Chondrocyte (in vitro differentiated cells): ENCODE data around the gene PSME3. TPM values are rescaled to one million over a fixed set of nuclear protein-coding genes. Genes with fewer than 3 reads are reported as not detected.

ENCODE experiments used
- DNase-seq: peaks from one replicate; pipeline ENCODE4 v3.0.0; 2021; ENCODE audit warnings: mixed read lengths, low spot score
- H3K27ac Mint-ChIP-seq: one replicate; pipeline ENCODE4 v1.8.0; 2021; ENCODE audit warnings: mild to moderate bottlenecking, moderate library complexity, mixed read lengths; ENCODE audit not compliant: unreplicated experiment
- H3K27me3 Mint-ChIP-seq: 2 replicates; pipeline ENCODE4 v1.8.0; 2021; ENCODE audit warnings: low read depth, mixed read lengths
- H3K36me3 Mint-ChIP-seq: 2 replicates; pipeline ENCODE4 v1.8.0; 2021; ENCODE audit warnings: low read depth, mixed read lengths
- H3K4me1 Mint-ChIP-seq: 2 replicates; pipeline ENCODE4 v1.8.0; 2021; ENCODE audit warnings: low read depth, mild to moderate bottlenecking, mixed read lengths
- H3K4me3 Mint-ChIP-seq: one replicate; pipeline ENCODE4 v1.8.0; 2021; ENCODE audit warnings: mild to moderate bottlenecking, moderate library complexity, mixed read lengths; ENCODE audit not compliant: unreplicated experiment
- H3K9me3 Mint-ChIP-seq: 2 replicates; pipeline ENCODE4 v1.8.0; 2021; ENCODE audit warnings: low read depth, mixed read lengths
- total RNA-seq: library from RNA; stranded (reverse); gene quantifications from 3 replicates; pipeline ENCODE4 v1.2.1, GENCODE V29; 2021
- TF ChIP-seq, protein P1 (sequence below): fragments of 200-600 bp; sonication (generic); IDR thresholded peaks from 2 replicates; pipeline ENCODE4 v1.5.0; 2021; ENCODE audit warnings: antibody characterized with exemption, mild to moderate bottlenecking, moderate library complexity

Gene PSME3
- total RNA-seq, 1 donor from 2014 or later = 111 TPM

GRCh38 chr17:42841975-42842685 is 8.9 kb downstream of the PSME3 start:
- Mint-ChIP-seq H3K4me1 (peaks cover 19% of the 10 kb centered on the region), H3K27me3 (no peaks in the 10 kb centered on the region), H3K36me3 (peaks cover 44% of the 10 kb centered on the region), H3K4me3 (no peak overlapping the region), H3K27ac (peak overlapping the region; percentile 20), H3K9me3 (no peaks in the 10 kb centered on the region)
- no peak for DNase-seq
- TF ChIP-seq, protein P1, sequence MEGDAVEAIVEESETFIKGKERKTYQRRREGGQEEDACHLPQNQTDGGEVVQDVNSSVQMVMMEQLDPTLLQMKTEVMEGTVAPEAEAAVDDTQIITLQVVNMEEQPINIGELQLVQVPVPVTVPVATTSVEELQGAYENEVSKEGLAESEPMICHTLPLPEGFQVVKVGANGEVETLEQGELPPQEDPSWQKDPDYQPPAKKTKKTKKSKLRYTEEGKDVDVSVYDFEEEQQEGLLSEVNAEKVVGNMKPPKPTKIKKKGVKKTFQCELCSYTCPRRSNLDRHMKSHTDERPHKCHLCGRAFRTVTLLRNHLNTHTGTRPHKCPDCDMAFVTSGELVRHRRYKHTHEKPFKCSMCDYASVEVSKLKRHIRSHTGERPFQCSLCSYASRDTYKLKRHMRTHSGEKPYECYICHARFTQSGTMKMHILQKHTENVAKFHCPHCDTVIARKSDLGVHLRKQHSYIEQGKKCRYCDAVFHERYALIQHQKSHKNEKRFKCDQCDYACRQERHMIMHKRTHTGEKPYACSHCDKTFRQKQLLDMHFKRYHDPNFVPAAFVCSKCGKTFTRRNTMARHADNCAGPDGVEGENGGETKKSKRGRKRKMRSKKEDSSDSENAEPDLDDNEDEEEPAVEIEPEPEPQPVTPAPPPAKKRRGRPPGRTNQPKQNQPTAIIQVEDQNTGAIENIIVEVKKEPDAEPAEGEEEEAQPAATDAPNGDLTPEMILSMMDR = no peak

GRCh38 chr17:42843358-42843934 is 10.2 kb downstream of the PSME3 start:
- TF ChIP-seq, protein P1 = peak; percentile 92
- H3K36me3 Mint-ChIP-seq = peaks cover 40% of the 10 kb centered on the region
- no peaks in the 10 kb centered on the region for H3K27me3 Mint-ChIP-seq
- no peak overlapping the region for H3K27ac Mint-ChIP-seq
- no peak overlapping the region for H3K4me3 Mint-ChIP-seq
- peaks cover 22% of the 10 kb centered on the region for H3K4me1 Mint-ChIP-seq
- H3K9me3 Mint-ChIP-seq = no peaks in the 10 kb centered on the region
- no peak for DNase-seq

DNA sequence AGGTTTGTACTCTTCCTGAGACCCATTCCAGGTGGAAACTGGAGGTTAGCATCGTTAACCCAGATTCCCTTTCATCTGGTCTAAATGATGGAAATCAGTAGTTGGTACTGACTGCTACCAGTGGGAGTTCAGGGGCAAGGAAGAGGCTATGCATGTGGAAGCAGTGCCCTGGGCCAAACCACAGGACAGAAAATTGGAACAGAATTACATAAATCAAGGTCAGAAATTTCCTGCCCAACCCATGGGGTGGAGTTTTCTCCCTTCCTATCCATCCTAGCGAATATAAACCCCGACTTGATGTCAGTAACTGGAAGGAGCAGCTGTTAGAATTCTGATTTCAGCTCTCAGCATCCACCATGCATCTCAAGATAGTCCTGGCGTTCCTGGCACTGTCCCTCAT is 11.1 kb downstream of the PSME3 start, which contains the start of gene AOC2:
AOC2 (plus strand) TSS at position 310 of the 400 bp plus-strand sequence; CDS start at position 357, 47 bp downstream.
- no peaks in the 10 kb centered on the region for H3K27me3 Mint-ChIP-seq
- no peak for DNase-seq
- TF ChIP-seq, protein P1 = no peak
- no peak within 1 kb of the TSS for H3K27ac Mint-ChIP-seq
- H3K4me3 Mint-ChIP-seq = no peak within 1 kb of the TSS
- peaks cover 32% of the 10 kb centered on the region for H3K36me3 Mint-ChIP-seq
- no peaks in the 10 kb centered on the region for H3K9me3 Mint-ChIP-seq
- H3K4me1 Mint-ChIP-seq = peaks cover 22% of the 10 kb centered on the region

DNA sequence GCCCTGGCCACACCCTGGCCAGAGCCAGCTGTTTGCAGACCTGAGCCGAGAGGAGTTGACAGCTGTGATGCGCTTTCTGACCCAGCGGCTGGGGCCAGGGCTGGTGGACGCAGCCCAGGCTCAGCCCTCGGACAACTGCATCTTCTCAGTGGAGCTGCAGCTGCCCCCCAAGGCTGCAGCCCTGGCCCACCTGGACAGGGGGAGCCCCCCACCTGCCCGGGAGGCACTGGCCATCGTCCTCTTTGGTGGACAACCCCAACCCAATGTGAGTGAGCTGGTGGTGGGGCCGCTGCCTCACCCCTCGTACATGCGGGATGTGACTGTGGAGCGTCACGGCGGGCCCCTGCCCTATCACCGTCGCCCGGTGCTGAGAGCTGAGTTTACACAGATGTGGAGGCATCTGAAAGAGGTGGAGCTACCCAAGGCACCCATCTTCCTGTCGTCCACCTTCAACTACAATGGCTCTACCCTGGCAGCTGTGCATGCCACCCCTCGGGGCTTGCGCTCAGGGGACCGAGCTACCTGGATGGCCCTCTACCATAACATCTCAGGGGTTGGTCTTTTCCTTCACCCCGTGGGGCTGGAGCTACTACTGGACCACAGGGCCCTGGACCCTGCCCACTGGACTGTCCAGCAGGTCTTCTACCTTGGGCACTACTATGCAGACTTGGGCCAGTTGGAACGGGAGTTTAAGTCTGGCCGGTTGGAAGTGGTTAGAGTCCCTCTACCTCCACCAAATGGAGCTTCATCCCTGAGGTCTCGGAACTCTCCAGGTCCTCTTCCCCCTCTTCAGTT is 11.8 kb downstream of the PSME3 start:
- Mint-ChIP-seq H3K4me1 (peaks cover 25% of the 10 kb centered on the region), H3K27me3 (no peaks in the 10 kb centered on the region), H3K4me3 (no peak overlapping the region), H3K27ac (no peak overlapping the region), H3K9me3 (no peaks in the 10 kb centered on the region), H3K36me3 (peaks cover 28% of the 10 kb centered on the region)
- DNase-seq = no peak
- TF ChIP-seq, protein P1 = no peak

GRCh38 chr17:42845556-42845917 is 12.3 kb downstream of the PSME3 start:
- no peak for DNase-seq
- H3K27me3 Mint-ChIP-seq = no peaks in the 10 kb centered on the region
- peaks cover 29% of the 10 kb centered on the region for H3K4me1 Mint-ChIP-seq
- no peaks in the 10 kb centered on the region for H3K9me3 Mint-ChIP-seq
- no peak overlapping the region for H3K4me3 Mint-ChIP-seq
- TF ChIP-seq, protein P1 = no peak
- peaks cover 27% of the 10 kb centered on the region for H3K36me3 Mint-ChIP-seq
- H3K27ac Mint-ChIP-seq = no peak overlapping the region
